Mesenteric fat pad (tissue), 1 donor: ENCODE measurements around the gene GPX2. TPM values are rescaled to one million over a fixed set of nuclear protein-coding genes. Genes with fewer than 3 reads are reported as not detected.

Source experiments
- DNase-seq: peaks from one replicate; pipeline ENCODE4 v3.0.0-alpha.2; 2020; ENCODE audit warnings: low spot score
- total RNA-seq: library from RNA; stranded (reverse); fragmentation: NEBNext Ultra II Directional; extraction: Animal tissue kit (Norgen Biotek cat#: 25700); gene quantifications from one replicate; pipeline ENCODE4 v1.2.1, GENCODE V29; 2021
- donor health status: DM: yes; HTN: yes; CAD: no.

Gene GPX2
- total RNA-seq, 1 donor from 2014 or later: not detected

DNA sequence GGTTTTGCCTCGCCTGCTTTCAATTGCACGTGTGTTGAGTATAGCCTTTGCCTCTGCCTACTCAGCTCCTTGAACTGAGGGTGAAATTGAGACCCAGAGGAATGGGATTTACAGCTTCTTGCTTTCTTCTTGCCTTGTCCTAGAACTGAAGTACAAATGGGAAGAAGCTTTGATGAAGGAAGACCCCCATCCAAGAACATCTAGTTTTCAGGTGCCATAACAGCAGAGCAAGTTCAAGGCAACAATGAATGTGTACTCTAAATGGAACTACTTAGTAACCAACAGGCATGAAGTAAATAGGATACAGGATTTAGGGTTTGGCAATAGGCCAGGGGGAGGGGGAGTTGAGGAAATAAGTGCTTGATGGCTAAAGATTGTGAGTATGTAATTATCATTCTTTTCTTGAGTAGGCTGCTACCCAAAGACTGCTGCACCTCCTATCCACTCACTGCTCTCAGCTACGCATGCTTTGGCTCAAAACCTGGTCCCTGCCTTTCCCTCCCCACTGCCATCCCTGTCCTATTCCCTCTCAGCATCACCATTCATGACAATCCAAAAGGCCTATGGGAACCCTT, 2.1 kb downstream of the GPX2 start:
- no peak for DNase-seq

GRCh38 chr14:64939817-64940190, 2.7 kb downstream of the GPX2 start:
- no peak for DNase-seq

- DNase-seq: no peak
These were observed 3.4 kb downstream of the GPX2 start for GRCh38 chr14:64938972-64939816.

DNA sequence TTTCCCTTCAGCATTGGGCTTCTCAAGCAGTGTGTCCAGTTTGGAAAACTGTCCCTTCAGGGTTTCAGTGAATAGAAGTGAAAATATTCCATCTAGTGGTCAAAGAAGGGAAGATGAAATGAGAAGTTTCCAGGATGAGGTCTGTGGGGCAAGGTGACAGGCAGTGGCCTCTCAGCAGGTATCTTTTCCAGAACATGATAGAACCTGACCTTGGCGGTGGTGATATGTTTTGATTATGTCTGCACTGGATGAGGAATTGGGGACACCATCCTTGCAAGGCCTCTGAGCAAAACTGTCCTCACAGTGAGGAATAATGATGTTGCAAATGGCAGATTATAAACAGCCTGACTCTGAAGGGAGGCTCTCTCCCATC, 4.7 kb downstream of the GPX2 start:
- no peak for DNase-seq

- DNase-seq: no peak
These were observed 5.2 kb downstream of the GPX2 start for GRCh38 chr14:64937171-64937820.

DNA sequence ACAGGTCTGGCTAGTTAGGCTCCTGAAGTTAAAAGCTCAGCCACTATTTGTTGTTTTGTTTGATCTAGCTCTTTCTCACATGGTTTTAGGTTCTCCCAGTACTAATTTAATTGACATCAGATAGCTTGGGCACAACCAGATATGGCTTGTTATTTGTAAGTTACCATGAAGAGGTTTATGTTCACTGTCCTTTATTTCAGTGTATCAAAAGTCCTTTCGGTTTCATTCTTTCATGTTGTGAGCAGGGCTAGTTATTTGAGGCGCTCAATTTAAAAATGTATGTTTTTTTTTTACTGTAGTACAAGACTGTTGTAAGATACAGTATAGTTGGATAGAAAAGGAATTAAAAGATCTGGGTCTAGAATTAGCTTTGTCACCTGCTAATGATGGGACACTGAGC, 7.0 kb downstream of the GPX2 start:
- no peak for DNase-seq

GRCh38 chr14:64934338-64934929, 8.1 kb downstream of the GPX2 start:
- DNase-seq: no peak

- no peak for DNase-seq
These were observed 10.3 kb downstream of the GPX2 start for GRCh38 chr14:64932231-64932630.

DNA sequence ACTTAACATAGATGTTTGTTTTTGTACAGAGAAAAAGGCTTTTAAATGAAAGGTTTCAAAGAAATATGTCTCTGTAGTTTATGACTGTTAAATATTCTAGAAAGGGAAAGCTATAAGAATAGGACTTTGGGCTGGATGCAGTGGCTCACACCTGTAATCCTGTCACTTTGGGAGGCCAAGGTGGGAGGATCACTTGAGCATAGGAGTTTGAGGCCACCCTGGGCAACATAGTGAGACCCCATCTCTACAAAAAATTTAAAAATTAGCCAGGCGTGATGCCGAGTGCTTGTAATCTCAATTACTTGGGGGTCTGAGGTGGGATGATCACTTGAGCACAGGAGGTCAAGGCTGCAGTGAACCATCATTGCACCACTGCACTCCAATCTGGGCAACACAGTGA, 11.4 kb downstream of the GPX2 start:
- DNase-seq: no peak

- no peak for DNase-seq
These were observed 12.3 kb downstream of the GPX2 start for GRCh38 chr14:64930085-64930843.

- DNase-seq: no peak
These were observed 13.6 kb downstream of the GPX2 start for GRCh38 chr14:64929014-64929359.

- DNase-seq: no peak
These were observed 14.1 kb downstream of the GPX2 start for GRCh38 chr14:64928239-64929013.

GRCh38 chr14:64927031-64927430, 15.5 kb downstream of the GPX2 start:
- no peak for DNase-seq

GRCh38 chr14:64926398-64926995, 16.0 kb downstream of the GPX2 start:
- DNase-seq: no peak

DNA sequence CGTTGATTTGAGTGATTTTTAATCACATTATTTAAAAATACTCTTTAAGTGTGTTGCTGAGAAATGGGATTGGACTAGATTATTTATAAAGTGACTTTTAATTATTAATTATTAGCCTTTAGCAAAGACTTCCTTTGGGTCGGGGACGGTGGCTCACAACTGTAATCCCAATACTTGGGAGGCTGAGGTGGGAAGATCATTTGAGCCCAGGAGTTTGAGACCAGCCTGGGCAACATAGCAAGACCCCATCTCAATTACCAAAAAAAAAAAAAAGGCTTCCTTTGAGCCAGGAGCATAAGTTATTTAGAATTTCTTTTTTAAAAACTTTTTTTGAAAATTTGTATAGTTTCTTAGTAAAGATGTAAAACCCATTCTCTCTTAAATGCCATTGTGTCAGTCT, 19.5 kb downstream of the GPX2 start:
- no peak for DNase-seq

DNA sequence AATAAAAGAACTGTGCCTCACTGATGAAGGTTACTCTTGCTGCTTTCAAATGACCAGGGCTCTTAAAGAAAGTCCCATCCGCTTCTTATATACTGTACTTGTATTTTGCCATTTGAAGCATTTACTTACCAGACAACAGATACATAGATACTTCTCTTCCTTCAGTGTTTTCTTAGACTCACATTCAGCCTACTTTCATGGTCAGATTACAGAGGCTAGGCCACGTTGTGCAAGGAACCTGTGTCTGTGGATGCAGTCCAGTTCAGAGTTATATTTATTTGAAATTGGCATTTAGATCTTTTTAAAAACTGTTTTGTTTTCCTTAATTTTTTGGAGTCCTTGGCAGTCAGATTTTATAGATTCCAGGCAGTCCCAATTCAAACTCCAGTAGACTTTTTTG, 22.1 kb downstream of the GPX2 start:
- no peak for DNase-seq

DNA sequence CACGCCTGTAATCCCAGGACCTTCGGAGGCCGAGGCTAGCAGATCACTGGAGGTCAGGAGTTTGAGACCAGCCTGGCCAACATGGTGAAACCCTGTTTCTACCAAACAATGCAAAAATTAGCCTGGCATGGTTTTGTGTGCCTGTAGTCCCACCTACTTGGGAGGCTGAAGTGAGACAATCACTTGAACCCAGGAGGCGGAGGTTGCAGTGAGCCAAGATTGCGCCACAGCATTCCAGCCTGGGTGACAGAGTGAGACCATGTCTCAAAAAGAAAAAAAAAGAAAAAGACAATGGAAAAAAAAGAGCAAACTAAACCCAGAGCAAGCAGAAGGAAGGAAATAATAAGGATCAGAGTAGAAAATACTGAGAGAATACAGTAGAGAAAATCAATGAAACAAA, 22.9 kb downstream of the GPX2 start:
- no peak for DNase-seq

DNA sequence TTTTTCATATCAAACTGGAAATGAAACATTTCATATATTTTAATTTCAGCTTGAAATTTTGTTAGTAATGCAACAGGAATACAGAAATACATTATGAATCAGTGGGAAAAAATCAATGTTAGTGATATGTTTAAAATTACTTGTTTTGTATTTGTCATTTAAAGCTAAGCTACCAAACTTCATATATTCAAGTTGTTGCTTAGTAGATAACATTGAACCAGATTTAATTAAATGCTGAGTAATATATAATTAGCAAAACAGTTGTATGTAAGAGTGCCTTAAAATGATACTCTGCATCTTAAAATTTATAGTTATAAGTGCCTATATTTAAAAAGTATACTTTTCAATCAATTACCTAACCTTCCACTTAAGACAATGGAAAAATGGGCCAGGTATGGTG, 23.3 kb downstream of the GPX2 start:
- DNase-seq: no peak

DNA sequence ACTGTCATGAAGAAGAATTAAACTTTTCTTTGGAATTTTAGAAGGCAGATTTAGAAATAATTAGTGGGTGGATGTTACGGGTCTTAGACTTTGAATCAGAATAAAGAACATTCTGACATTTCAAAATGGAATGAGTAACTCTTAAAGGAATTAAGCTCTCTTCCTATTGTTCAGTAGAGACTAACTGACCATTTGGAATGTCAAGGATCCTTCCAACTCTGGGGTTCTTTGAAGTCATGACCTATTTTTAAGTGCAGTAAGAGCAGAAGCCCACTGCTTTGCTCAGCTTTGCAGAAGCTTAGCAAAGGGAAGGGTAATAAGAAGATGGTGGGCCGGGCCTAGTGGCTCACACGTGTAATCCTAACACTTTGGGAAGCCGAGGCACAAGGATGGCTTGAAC, 24.3 kb downstream of the GPX2 start:
- no peak for DNase-seq

DNA sequence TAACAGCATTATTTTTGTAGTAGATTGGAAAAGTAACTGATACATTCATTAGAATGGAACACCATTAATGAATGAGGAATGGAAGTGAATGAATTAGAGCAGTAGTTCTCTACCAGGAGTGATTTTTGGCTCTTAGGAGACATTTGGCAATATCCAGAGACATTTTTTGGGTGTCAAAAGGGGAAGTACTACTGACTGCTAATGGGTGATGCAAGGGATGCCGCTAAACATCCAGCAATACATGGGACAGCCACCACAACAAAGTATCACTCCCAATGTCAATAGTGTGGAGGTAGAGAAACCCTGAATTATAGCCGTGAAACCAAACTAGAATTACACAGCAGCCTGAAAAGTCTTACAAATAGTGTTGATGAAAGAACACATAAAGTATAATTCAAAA, 26.7 kb downstream of the GPX2 start:
- DNase-seq: no peak
